Iris pigment epithelial cell (primary cell): ENCODE measurements around the gene IL26.
"Not testable (repeated sequence)": the region's sequence is repeated elsewhere in the genome, so short reads cannot be mapped to it uniquely, and the experiment has no call there.

Experiments used
- DNase-seq: peaks from one replicate; pipeline ENCODE4 v3.0.0-alpha.2; 2011; ENCODE audit warnings: low read depth

The IL26 gene

DNA sequence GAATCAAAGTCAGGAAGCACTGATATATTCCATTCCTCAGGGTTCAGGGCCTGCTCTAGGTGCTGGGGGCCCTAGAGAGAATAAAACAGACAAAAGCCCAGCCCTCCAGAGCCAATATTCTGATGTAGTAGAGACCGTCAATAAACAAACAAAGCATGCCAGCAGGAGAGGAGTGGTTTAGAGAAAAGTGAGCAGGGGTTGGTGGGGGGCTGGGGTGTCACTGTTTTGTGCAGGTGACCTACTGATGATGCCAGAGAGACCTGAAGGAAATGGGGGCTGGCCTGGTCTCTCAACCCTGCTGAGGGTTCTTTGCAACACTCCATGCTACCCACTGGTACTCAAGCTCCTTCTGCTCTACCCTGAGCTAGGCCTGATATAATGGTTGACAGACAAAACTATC is 26.5 kb downstream of the IL26 start:
- no peak for DNase-seq

- no peak for DNase-seq
These were observed 27.0 kb downstream of the IL26 start for GRCh38 chr12:68198507-68199086.

GRCh38 chr12:68190301-68190700 is 35.3 kb downstream of the IL26 start:
- DNase-seq = no peak

- peak; percentile 76 for DNase-seq
These were observed 35.8 kb downstream of the IL26 start for GRCh38 chr12:68189821-68190242.

- DNase-seq = no peak
These were observed 40.0 kb downstream of the IL26 start for GRCh38 chr12:68185598-68185997.

- peak; percentile 63 for DNase-seq
These were observed 44.5 kb downstream of the IL26 start for GRCh38 chr12:68180792-68181744.

- no peak for DNase-seq
These were observed 46.7 kb downstream of the IL26 start for GRCh38 chr12:68178774-68179439.

- no peak for DNase-seq
These were observed 47.4 kb downstream of the IL26 start for GRCh38 chr12:68178184-68178583.

DNA sequence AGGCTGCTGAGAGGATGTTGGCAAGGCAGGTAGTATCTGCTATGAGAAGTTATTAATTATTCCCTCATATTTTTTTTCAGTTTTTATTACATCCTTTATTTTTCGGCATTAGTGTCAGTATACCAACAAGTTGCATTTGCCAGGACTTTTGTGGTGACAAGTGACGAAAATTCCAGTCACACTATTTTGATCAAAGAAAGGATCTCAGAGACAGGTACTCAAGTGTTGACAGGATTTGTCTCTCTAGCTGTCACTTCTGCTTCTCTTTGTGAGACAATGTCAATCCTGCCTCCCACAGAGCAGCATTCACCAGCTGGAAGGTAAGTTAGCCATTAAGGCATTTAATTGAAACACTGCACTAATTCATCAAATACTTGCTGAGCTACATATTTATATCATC is 48.0 kb downstream of the IL26 start:
- DNase-seq = no peak

DNA sequence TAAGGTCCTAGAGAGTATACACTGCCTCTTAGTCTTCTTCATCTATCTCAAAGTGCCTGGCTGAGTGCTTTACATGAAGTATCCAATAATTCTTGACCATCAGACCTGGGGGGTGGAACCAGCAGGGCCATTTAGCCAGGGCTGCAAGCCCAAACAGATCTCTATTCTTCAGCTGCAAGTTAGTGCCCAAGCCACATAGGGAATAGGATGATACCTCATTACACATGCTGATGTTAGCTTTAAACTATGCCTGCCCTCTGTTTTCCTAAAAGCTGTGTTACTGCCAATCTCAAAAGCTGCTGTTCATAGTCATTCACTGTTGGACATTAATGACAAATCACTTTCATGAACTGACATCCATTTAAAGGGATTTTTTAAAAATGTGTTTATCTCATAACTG is 49.4 kb downstream of the IL26 start:
- DNase-seq = no peak

DNA sequence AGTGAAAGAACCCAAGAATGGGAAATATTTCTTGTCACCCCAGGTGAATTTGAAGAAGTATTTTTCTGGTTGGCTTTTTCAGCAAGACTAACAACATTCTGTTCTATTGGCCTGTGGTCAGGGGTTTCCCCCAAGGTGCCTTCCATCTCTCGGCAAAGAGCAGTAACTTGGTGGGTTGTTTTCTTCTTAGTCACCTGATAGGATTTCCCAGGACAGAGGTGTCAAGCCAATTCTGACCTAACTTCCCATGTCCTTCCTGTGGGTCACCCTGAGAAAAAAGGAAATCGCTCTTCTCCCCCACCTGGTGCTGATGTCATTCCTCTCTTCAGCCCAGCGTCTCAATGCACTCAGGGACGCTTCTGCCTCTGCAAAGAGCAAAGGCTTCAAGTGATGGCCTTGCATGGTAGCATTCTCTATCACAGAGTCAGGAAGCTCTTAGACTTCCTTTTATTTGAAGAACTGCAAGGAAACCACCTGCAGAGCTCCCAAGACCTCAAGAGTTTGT is 50.0 kb downstream of the IL26 start:
- no peak for DNase-seq

- DNase-seq = not testable (repeated sequence)
These were observed 50.8 kb downstream of the IL26 start for GRCh38 chr12:68174761-68175160.

GRCh38 chr12:68173792-68174191 is 51.8 kb downstream of the IL26 start:
- no peak for DNase-seq

DNA sequence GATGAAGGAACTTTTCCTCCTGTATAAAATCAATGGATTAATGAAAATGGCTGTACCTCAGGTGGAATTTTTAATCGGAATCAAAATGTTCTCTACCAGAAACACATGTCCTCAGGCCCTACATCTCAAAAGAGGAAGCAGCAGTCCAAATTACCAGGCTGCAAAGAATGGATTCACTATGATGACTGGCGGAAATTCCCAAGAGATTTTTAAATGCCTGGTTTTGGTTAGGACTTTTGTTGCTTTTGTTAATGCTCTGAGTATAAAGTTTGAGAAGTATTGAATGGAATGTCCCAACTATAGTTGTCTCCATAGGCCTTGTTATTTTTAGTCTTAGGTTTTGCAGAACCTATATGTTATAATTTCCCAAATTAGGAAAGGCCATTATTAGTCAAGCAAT is 54.9 kb downstream of the IL26 start:
- DNase-seq = no peak

DNA sequence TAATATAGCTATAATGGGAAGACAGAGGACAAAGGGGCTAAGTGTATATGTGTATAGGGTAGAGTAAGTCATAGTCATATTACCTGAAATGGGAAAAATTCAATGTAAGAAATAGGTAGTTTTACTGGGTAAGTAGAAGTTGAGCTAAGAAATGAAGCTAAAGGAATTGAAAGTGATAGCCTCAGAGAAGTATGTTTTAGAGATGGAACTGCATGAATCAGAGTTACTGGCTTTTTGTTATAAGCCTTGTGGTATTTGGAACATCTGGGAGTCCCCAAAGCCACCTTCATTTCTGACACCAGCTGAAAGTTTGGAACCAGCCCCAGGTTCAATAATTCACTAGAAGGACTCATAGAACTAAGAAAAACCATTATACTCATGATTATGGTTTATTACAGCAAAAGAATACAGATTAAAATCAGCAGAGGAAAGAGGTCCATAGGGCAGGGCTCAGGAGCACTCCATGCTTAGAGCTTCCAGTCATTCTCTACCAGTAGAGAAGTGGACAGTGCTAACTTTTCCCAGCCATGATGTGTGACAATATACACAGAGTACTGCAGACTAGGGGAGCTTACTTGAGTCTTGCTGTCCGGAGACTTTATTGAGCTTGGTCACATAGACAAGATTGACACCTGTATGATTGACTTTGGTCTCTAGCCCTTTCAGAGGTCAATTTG is 56.3 kb downstream of the IL26 start:
- DNase-seq = no peak

- no peak for DNase-seq
These were observed 59.2 kb downstream of the IL26 start for GRCh38 chr12:68166317-68166831.

- DNase-seq = no peak
These were observed 62.0 kb downstream of the IL26 start for GRCh38 chr12:68163560-68164081.

- DNase-seq = no peak
These were observed 63.2 kb downstream of the IL26 start for GRCh38 chr12:68162374-68162773.

- no peak for DNase-seq
These were observed 65.8 kb downstream of the IL26 start, which contains the start of gene IFNG for GRCh38 chr12:68159681-68160304. IFNG (minus strand) TSS chr12:68159740; CDS start chr12:68159615, 125 bp downstream.

GRCh38 chr12:68158432-68158831 is 67.2 kb downstream of the IL26 start:
- no peak for DNase-seq

DNA sequence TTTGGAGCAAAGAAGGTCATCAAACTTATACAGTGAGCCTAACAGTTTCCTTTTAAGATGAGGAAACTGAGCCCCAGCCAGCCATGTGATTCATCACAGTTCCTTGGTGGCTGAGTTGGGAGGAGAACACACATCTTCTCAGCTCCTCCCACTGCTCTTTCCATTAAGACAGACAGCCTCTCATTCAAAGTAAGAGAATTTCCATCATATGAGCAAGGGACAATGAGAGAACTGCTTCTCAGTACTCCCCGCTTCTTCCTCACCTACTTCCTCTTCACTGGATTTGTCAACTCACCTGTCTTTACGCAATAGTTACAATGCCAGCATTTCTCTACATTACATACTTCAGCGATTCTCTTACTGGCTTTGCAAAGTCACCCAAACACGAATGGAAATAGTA is 68.2 kb downstream of the IL26 start:
- DNase-seq = no peak
